ENCODE measurements around the gene GMCL1.
A peak's percentile ranks its signal among the peaks of the same experiment; 100 is the strongest.

Gene GMCL1

GRCh38 chr2:69916106-69916505 is 86.6 kb downstream of the GMCL1 start:
- Histone ChIP-seq H3K27ac (no peak overlapping the region), H3K4me3 (ENCODE audit: low read depth, low read length) (peak overlapping the region; percentile 57), H3K9me3 (ENCODE audit: severe bottlenecking) (no peaks in the 10 kb centered on the region), H3K36me3 (peaks cover 30% of the 10 kb centered on the region), H3K27me3 (ENCODE audit: insufficient read depth, low read depth, severe bottlenecking) (no peaks in the 10 kb centered on the region)
- no peak for TF ChIP-seq CTCF (IDR thresholded peaks at IDR 0.05; ENCODE audit: low read depth, low read length)
- no peak for DNase-seq

- Histone ChIP-seq H3K36me3 (peaks cover 38% of the 10 kb centered on the region), H3K9me3 (ENCODE audit: severe bottlenecking) (no peaks in the 10 kb centered on the region), H3K27ac (no peak overlapping the region), H3K27me3 (ENCODE audit: insufficient read depth, low read depth, severe bottlenecking) (no peaks in the 10 kb centered on the region), H3K4me3 (ENCODE audit: low read depth, low read length) (no peak overlapping the region)
- no peak for DNase-seq
- no peak for TF ChIP-seq CTCF (IDR thresholded peaks at IDR 0.05; ENCODE audit: low read depth, low read length)
Observed at GRCh38 chr2:69917852-69918251, 88.4 kb downstream of the GMCL1 start.

DNA sequence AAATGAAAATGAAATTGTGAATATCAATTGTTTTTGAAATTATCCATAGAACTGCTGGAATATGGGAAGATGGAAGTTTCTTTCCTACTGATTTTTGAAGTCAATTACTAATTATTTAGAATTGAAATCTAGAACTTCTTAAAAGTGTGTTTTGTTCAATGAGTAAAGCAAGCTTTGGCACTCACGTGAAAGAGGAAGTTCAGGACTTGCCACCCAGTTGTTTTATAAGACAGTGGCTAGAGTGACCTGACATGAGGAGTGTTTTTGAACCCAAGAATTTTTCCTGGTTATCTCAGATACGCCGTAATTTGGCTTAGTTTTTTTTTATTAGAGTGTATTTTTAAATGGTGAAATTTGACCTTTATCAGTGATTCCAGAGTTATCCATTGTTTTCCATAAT is 88.9 kb downstream of the GMCL1 start:
- DNase-seq, result no peak
- peaks cover 32% of the 10 kb centered on the region for H3K36me3 ChIP-seq

GRCh38 chr2:69923116-69923515 is 93.7 kb downstream of the GMCL1 start:
- TF ChIP-seq CTCF (IDR thresholded peaks at IDR 0.05; ENCODE audit: low read depth, low read length), result no peak
- Histone ChIP-seq H3K27me3 (ENCODE audit: insufficient read depth, low read depth, severe bottlenecking) (no peaks in the 10 kb centered on the region), H3K27ac (no peak overlapping the region), H3K36me3 (peaks cover 27% of the 10 kb centered on the region), H3K4me3 (ENCODE audit: low read depth, low read length) (no peak overlapping the region), H3K9me3 (ENCODE audit: severe bottlenecking) (no peaks in the 10 kb centered on the region)
- no peak for DNase-seq

More for the DNA sequence above, 88.9 kb downstream of the GMCL1 start:
- Histone ChIP-seq H3K4me3 (ENCODE audit: low read depth, low read length) (no peak overlapping the region), H3K27me3 (ENCODE audit: insufficient read depth, low read depth, severe bottlenecking) (no peaks in the 10 kb centered on the region), H3K27ac (no peak overlapping the region), H3K9me3 (ENCODE audit: severe bottlenecking) (no peaks in the 10 kb centered on the region)
- TF ChIP-seq CTCF (IDR thresholded peaks at IDR 0.05; ENCODE audit: low read depth, low read length), result no peak

DNA sequence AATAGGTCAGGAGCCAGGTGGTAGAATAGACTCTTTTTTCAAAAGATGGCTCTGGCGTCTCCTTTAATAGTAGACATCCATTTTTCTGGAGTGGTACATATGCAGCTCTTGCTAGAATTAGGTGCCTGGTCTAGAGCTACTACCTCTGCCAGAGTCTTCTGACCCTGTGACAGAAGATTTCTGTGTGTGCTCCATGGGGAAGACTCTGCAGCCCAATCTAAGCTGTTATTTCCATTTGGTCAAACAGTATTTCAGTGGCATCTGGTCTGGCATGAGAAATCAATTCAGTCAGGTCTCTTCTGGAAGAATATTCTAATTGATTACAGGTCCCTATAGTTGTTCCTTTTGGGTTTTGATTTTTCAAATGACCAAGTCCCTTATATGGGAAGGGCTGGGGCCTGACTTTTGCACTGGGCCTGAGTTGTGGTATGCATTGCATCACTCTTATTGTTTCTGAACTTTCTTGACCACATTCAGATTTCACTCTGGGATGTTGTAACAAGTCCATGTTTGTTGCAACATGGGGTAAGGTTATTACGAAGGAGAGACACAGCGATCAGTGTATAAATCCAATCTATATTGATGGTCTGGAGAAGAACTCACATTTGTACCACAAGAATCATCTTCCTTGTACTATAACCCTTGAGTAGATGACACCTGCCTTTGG is 97.5 kb downstream of the GMCL1 start:
- DNase-seq, result no peak
- no peak overlapping the region for H3K4me3 ChIP-seq (ENCODE audit: low read depth, low read length)
- peaks cover 2% of the 10 kb centered on the region for H3K36me3 ChIP-seq
- no peaks in the 10 kb centered on the region for H3K9me3 ChIP-seq (ENCODE audit: severe bottlenecking)
- no peak overlapping the region for H3K27ac ChIP-seq
- no peak for TF ChIP-seq CTCF (IDR thresholded peaks at IDR 0.05; ENCODE audit: low read depth, low read length)
- no peaks in the 10 kb centered on the region for H3K27me3 ChIP-seq (ENCODE audit: insufficient read depth, low read depth, severe bottlenecking)
